Astrocyte (in vitro differentiated cells and primary cell): ENCODE data around the gene UNC80.

Source experiments
- CTCF ChIP-seq: IDR thresholded peaks from 2 replicates; pipeline ENCODE4 v1.5.1; 2011; ENCODE audit warnings: low read depth, mild to moderate bottlenecking, inconsistent platforms, low read length, moderate library complexity; ENCODE audit not compliant: insufficient read depth
- EZH2 ChIP-seq: IDR thresholded peaks from 2 replicates; pipeline ENCODE4 v1.6.1; 2012; ENCODE audit warnings: mild to moderate bottlenecking, low read length, inconsistent platforms; ENCODE audit not compliant: insufficient read depth

- TF ChIP-seq CTCF (no peak), EZH2 (no peak)
Measured at GRCh38 chr2:209791151-209791550, 19.5 kb downstream of the UNC80 start.
